Measurements from ENCODE around the gene ECHDC3. TPM values are rescaled to one million over a fixed set of nuclear protein-coding genes. Genes with fewer than 3 reads are reported as not detected.

The ECHDC3 gene
- total and polyA plus RNA-seq, 2 of the 8 experiments (the other 6 are each of a cell fraction or from before 2014, with no cell fraction given), result 15.6 to 19.9 TPM

DNA sequence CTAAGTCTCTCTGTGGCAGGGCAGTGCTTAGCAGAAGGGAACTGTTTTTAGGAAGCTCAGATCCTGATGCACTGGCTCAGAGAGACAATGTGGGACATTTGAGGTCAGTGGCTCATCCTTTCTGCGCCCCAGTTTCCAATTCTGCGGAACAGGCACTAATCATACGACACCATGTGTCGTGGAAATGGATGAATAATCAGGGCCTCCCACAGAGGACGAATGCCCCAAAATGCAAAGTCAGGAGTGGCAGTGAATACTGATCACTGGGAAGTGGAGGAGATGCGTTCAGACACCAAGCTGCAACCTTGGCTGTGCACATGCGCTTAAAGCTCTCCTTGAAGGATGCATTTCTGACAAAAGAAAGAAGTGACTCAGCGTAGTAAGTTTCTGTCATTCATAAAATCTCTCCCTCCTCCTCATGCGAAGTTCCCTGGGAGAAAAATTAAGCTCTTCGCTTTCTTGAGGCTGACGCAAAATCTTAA, 21.9 kb upstream of the ECHDC3 start:
- Histone ChIP-seq H2BK12ac (ENCODE audit: low read depth, low read length) (no peak overlapping the region), H3K4ac (replicated peaks; ENCODE audit: insufficient read length, low read depth, low read length) (no peak overlapping the region), H2AFZ (ENCODE audit: low read length) (no peak overlapping the region; the same call in 1 of the 2 replicates), H3K79me2 (ENCODE audit: control insufficient read depth in 1 of 2, insufficient read depth in 2 of 2, low read length in 2 of 2) (no peaks in the 10 kb centered on the region), H3K4me2 (ENCODE audit: insufficient read depth in 1 of 2, low read depth in 2 of 2, low read length in 2 of 2) (no peak overlapping the region), H3K14ac (ENCODE audit: insufficient read length) (no peak overlapping the region), H3K23ac (ENCODE audit: insufficient read length) (no peak overlapping the region), H3K27ac (ENCODE audit: low read depth, low read length) (no peak overlapping the region), H4K5ac (ENCODE audit: insufficient read length, low read depth, low read length) (no peak overlapping the region), H3K79me1 (ENCODE audit: low read depth, low read length) (no peaks in the 10 kb centered on the region), H4K8ac (ENCODE audit: extremely low read depth, insufficient read depth, low read length) (no peak overlapping the region), H3K27me3 (replicated peaks in 1 of 4; ENCODE audit: control insufficient read depth in 3 of 4, extremely low read depth in 1 of 4, insufficient read depth in 3 of 4, low read length in 3 of 4) (no peaks in the 10 kb centered on the region), H3K9me3 (ENCODE audit: insufficient read depth in 2 of 2, low read depth in 1 of 2, low read length in 1 of 2) (no peaks in the 10 kb centered on the region), H3K4me1 (replicated peaks in 1 of 4; ENCODE audit: control insufficient read depth in 3 of 4, insufficient read depth in 4 of 4, low read length in 3 of 4) (no peaks in the 10 kb centered on the region), H3K56ac (replicated peaks; ENCODE audit: insufficient read length, low read depth, low read length) (no peak overlapping the region), H2BK20ac (ENCODE audit: low read length) (no peak overlapping the region), H3K23me2 (ENCODE audit: low read depth, low read length) (no peaks in the 10 kb centered on the region), H2BK120ac (replicated peaks; ENCODE audit: low read depth, low read length) (no peak overlapping the region), H2BK15ac (ENCODE audit: low read length) (no peak overlapping the region), H3K36me3 (ENCODE audit: control insufficient read depth in 2 of 4, insufficient read depth in 4 of 4, low read length in 3 of 4) (no peaks in the 10 kb centered on the region), H3K18ac (ENCODE audit: extremely low read depth, low read length) (no peak overlapping the region), H3K9ac (replicated peaks in 1 of 4; ENCODE audit: extremely low read depth in 1 of 4, low read depth in 3 of 4, low read length in 3 of 4) (no peak overlapping the region), H2AK5ac (ENCODE audit: low read depth, low read length) (no peak overlapping the region), H4K91ac (replicated peaks; ENCODE audit: insufficient read length, low read length) (no peak overlapping the region), H3K4me3 (ENCODE audit: extremely low read depth in 1 of 4, insufficient read depth in 2 of 4, low read depth in 3 of 4, low read length in 4 of 4) (no peak overlapping the region), H4K20me1 (replicated peaks in 1 of 2; ENCODE audit: control insufficient read depth in 1 of 2, insufficient read depth in 2 of 2, low read length in 2 of 2) (no peaks in the 10 kb centered on the region), H2BK5ac (ENCODE audit: low read depth, low read length) (no peak overlapping the region)
- FAIRE-seq, result no peak
- 90% methylated on average over 11 of the region's 11 CpGs; no CpG with 5 or more reads in 1 of the 2 experiments for WGBS, 2 experiments (ENCODE audit: extremely low coverage in 1 of 2, insufficient coverage in 1 of 2, insufficient read length in 1 of 2, insufficient replicate concordance in 2 of 2, low coverage in 1 of 2, low lambda C conversion rate in 2 of 2, missing lambda C conversion rate in 1 of 2)
- DNase-seq (ENCODE audit: low read depth in 1 of 2, low spot score in 2 of 2), result no peak
- CTCF ChIA-PET (ENCODE audit: partially characterized antibody), result interaction anchor here (1.1 to 1.2 kb wide), 2 partner anchors 11 to 38 kb away, joined by 3 to 4 read pairs; no protein-coding TSS in a partner anchor
- POLR2A ChIA-PET (ENCODE audit: partially characterized antibody), result interaction anchor here (1.0 kb wide), 1 partner anchor 17 kb away, joined by 3 read pairs; no protein-coding TSS in a partner anchor
- TF ChIP-seq CHD1 (IDR thresholded peaks at IDR 0.05; ENCODE audit: low read depth, low read length) (no peak), EGR1 (IDR thresholded peaks at IDR 0.05; ENCODE audit: borderline replicate concordance, low read depth, low read length) (no peak), GTF2F1 (IDR thresholded peaks at IDR 0.05; ENCODE audit: borderline replicate concordance, low read depth, low read length) (no peak), SIN3A (conservative IDR thresholded peaks at IDR 0.05 in 1 of 2, IDR thresholded peaks at IDR 0.05 in 1 of 2; ENCODE audit: low read depth in 1 of 2, low read length in 2 of 2) (no peak), SP2 (IDR thresholded peaks at IDR 0.05; ENCODE audit: low read length) (no peak), GABPA (IDR thresholded peaks at IDR 0.05; ENCODE audit: borderline replicate concordance, insufficient read depth, low read length) (no peak), KDM4A (IDR thresholded peaks at IDR 0.05; ENCODE audit: low read depth, low read length, severe bottlenecking) (no peak), HDAC2 (IDR thresholded peaks at IDR 0.05; ENCODE audit: borderline replicate concordance in 1 of 2, low read depth in 2 of 2, low read length in 2 of 2) (no peak)
- TF ChIP-seq, protein P1, sequence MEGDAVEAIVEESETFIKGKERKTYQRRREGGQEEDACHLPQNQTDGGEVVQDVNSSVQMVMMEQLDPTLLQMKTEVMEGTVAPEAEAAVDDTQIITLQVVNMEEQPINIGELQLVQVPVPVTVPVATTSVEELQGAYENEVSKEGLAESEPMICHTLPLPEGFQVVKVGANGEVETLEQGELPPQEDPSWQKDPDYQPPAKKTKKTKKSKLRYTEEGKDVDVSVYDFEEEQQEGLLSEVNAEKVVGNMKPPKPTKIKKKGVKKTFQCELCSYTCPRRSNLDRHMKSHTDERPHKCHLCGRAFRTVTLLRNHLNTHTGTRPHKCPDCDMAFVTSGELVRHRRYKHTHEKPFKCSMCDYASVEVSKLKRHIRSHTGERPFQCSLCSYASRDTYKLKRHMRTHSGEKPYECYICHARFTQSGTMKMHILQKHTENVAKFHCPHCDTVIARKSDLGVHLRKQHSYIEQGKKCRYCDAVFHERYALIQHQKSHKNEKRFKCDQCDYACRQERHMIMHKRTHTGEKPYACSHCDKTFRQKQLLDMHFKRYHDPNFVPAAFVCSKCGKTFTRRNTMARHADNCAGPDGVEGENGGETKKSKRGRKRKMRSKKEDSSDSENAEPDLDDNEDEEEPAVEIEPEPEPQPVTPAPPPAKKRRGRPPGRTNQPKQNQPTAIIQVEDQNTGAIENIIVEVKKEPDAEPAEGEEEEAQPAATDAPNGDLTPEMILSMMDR (IDR thresholded peaks at IDR 0.05; ENCODE audit: control extremely low read depth in 1 of 3, insufficient read depth in 1 of 3, low read depth in 1 of 3, low read length in 3 of 3), result no peak

Measured in H1 (cell line).